Glomerular endothelial cell (primary cell): ENCODE measurements around the gene TNNT1. TPM values are rescaled to one million over a fixed set of nuclear protein-coding genes. Genes with fewer than 3 reads are reported as not detected.

ENCODE experiments used
- DNase-seq: peaks from one replicate; pipeline ENCODE4 v3.0.0-alpha.2; 2011; ENCODE audit warnings: low read depth, low spot score; ENCODE audit errors: extremely low read depth
- total RNA-seq: library from RNA; depleted of rRNA; stranded (reverse); fragments of >200 nt; gene quantifications from 2 replicates; pipeline ENCODE4 v1.2.3, GENCODE V29; 2015

TNNT1 gene
- total RNA-seq, 1 donor from 2014 or later = not detected

DNA sequence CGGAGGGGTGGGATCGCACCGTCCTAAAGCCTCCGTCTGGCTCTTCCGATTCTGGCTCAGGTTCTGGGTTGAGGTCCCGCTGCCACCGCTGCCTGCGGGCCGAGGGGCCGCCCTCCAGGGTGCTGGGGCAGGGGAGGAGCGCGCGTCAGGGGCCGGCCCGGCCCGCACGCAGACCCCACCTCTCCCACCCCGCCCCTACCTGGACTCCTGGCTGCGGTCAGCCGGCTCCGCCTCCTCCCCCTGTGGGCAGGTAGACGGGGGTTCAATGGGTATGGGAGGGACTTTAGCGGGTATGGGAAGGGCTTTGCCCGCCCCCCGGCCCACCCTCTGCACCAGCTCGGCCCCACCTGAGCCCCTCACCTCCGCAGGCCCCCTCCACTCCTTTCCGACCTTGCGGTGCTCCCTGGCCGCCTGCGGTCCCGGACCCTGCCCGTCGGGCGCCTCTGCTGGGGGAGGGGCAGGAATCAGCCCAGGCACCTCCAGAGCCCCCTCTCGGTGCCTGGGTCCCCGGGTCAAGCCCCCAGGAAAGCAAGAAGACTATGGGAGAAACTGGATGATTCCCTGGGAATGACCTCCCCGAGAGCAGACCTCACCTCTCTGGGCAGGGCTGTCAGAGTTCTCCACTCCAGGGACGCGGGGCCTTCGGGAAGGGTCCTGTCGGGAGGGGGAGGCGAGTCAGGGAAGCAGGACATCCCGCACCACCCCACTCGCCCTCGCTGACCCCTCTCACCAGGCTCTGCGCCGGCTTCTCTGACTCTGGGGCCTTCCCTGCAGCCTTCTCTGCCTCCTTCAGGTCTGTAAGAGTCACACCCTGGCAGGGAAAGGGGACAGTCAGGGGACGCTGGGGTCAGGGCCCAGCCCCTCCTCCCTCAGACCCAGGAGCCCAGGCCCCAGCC lies 56.3 kb downstream of the TNNT1 start:
- DNase-seq = no peak

- no peak for DNase-seq
Observed at GRCh38 chr19:55091955-55092354, 57.1 kb downstream of the TNNT1 start.

- no peak for DNase-seq
Observed at GRCh38 chr19:55091126-55091910, 57.7 kb downstream of the TNNT1 start.

DNA sequence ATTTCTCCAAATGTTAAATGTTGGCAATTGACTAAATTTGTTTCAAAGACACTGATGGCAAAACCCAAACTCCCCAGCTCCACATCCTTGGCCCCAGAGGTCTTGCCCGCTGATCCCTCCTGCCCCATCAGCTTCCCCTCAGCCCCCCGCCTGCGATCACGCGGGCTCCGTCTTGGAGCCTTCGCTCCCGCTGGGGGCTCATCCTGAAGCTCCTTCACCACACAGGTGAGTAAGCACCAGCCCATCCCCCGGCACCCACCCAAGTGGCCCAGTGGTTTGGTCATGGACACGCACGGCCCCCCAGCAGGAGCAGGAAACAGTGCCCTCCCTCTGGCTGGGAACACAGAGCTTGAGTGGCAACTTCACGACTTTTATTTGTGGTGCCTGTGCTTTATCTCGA lies 58.4 kb downstream of the TNNT1 start:
- DNase-seq = no peak

GRCh38 chr19:55089342-55089944 lies 59.6 kb downstream of the TNNT1 start:
- DNase-seq = no peak

DNA sequence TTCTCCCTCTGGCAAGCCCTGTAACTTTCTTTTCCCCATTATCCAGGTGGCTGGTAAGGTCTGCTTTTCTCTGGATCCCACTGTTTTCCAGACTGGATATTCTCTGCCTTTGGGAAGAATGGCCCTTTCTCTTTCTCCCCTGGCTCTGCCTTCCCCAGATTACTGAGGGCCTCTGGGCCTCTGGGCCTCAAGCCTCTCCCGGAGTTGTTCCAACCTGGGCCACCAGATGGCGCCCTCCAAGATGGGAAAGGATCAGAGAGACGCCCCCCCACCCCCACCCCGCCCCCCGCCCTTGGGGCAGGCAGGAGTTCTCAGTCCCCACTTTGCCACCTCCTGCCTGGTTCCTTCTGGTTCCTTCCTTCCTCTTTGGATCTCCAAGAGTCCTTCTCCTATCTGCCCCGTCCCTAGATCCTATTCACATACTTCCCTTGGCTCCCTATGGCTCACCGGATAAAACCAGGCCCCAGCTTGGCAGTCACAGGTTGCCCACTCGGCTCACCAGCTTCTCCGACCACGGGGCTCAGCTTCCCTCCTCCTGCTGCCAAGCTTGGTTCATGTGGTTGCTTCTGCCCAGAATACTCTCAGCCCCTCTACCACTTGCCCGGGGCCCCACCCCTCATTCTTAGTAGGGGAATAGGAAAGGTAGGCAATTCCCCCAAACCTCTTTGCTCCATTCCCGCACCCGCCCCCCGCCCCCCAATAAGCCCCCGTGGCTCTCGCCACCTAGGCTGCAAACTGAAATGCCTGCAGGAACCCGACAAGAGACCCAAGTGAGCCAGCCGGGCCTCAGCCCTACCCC lies 60.3 kb downstream of the TNNT1 start:
- DNase-seq = no peak

- DNase-seq = no peak
Observed at GRCh38 chr19:55088021-55088451, 61.0 kb downstream of the TNNT1 start.

- no peak for DNase-seq
Observed at GRCh38 chr19:55087542-55087901, 61.5 kb downstream of the TNNT1 start.

DNA sequence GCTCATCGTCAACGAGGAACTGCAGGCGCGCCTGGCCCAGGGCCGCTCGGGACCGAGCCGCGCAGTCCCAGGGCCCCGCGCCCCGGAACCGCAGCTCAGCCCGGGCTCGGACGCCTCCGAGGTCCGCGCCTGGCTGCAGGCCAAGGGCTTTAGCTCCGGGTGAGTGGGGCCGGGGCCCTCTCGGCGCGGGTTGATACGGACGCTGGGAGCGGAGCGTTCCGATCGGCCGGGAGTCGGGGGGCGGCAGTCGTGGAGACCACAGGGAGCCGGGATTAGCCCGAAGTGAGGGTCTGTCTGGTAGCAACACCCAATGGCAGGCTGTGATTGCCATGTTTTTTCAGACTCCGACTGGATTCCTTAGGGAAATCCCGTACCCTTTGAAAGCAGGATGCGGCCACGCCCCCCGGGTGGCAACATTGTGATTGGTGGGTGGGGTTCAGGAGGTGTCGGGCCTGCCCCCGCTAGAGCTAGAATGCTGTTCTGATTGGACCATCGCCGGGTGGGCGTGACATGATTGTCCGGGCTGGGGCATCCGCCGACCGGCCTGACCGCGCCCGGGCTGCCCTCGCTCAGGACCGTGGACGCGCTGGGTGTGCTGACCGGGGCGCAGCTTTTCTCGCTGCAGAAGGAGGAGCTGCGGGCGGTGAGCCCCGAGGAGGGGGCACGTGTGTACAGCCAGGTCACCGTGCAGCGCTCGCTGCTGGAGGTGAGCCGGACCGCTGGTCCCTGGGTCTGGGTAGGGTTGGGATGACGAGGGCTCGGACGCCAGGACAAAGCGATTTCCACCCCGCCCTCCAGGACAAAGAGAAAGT lies 62.1 kb downstream of the TNNT1 start:
- peak; percentile 79 for DNase-seq

DNA sequence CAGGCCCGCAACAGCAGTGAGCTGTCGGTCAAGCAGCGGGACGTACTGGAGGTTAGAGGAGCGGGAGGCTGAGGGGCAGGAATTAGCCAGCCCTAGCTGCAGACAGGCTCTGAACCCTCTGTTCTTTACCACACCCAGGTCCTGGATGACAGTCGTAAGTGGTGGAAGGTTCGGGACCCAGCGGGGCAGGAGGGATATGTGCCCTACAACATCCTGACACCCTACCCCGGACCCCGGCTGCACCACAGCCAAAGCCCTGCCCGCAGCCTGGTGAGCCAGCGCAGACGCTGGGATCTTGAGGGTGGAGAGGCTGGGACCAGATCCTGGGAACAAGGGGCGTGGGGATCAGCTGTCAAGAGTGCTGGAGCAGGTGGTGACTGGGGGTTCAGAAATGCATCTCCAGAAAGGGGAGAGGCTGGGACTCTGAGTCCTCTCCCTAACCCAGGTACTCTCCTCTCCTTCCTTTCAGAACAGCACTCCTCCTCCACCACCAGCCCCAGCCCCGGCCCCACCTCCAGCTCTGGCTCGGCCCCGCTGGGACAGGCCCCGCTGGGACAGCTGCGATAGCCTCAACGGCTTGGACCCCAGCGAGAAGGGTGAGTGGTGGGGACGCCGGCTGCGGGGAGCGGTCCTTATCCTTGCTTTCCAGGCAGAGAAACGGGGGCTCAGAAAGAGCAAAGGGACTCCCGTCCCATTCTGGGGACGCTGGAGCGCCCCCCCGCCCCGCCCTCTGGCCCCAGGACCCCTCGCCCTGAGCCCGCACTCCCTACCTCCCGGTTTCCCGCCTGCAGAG lies 62.9 kb downstream of the TNNT1 start:
- DNase-seq = no peak

- no peak for DNase-seq
Observed at GRCh38 chr19:55084416-55084815, 64.6 kb downstream of the TNNT1 start.

GRCh38 chr19:55083004-55083850 lies 65.8 kb downstream of the TNNT1 start:
- DNase-seq = no peak

Other genes with a start within 250 kb of the TNNT1 start
- not detected in 2 replicates for gene NCR1, start 243.1 kb downstream of the TNNT1 start, total RNA-seq
- gene NLRP7, start 201.7 kb downstream of the TNNT1 start, total RNA-seq = not detected in 2 replicates
- 12.3 and 15.1 TPM in 2 replicates for gene NLRP2, start 182.8 kb downstream of the TNNT1 start, total RNA-seq
- gene GP6, start 110.9 kb downstream of the TNNT1 start, total RNA-seq = not detected in 2 replicates
- 7.5 and 13.1 TPM in 2 replicates for gene RDH13, start 86.1 kb downstream of the TNNT1 start, total RNA-seq
- 10.6 and 20.4 TPM in 2 replicates for gene EPS8L1, start 73.3 kb downstream of the TNNT1 start, total RNA-seq
- gene PPP1R12C, start 31.6 kb downstream of the TNNT1 start, total RNA-seq = 108 and 137 TPM in 2 replicates
- gene TNNI3, start 8.5 kb upstream of the TNNT1 start, total RNA-seq = not detected in 2 replicates
- gene DNAAF3, start 17.4 kb upstream of the TNNT1 start, total RNA-seq = 1.6 and 1.7 TPM in 2 replicates
- gene SYT5, start 31.1 kb upstream of the TNNT1 start, total RNA-seq = 0.06 and 0.92 TPM in 2 replicates
- 0.29 and 1.8 TPM in 2 replicates for gene PTPRH, start 60.3 kb upstream of the TNNT1 start, total RNA-seq
- 1.5 and 2.8 TPM in 2 replicates for gene TMEM86B, start 79.6 kb upstream of the TNNT1 start, total RNA-seq
- gene PPP6R1, start 109.8 kb upstream of the TNNT1 start, total RNA-seq = 49.6 and 66.3 TPM in 2 replicates
- 30.5 and 36.0 TPM in 2 replicates for gene HSPBP1, start 130.9 kb upstream of the TNNT1 start, total RNA-seq
- 1.2 and 3.0 TPM in 2 replicates for gene BRSK1, start 134.8 kb upstream of the TNNT1 start, total RNA-seq
- not detected in 2 replicates for gene TMEM150B, start 176.1 kb upstream of the TNNT1 start, total RNA-seq
- gene KMT5C, start 190.7 kb upstream of the TNNT1 start, total RNA-seq = 8.0 and 12.8 TPM in 2 replicates
- not detected in 2 replicates for gene COX6B2, start 205.5 kb upstream of the TNNT1 start, total RNA-seq
- gene GARIN5B, start 214.1 kb upstream of the TNNT1 start, total RNA-seq = not detected in 2 replicates
- gene IL11, start 221.3 kb upstream of the TNNT1 start, total RNA-seq = 3.1 and 6.8 TPM in 2 replicates
- not detected in 2 replicates for gene TMEM190, start 227.6 kb upstream of the TNNT1 start, total RNA-seq
- 0.58 and 1.3 TPM in 2 replicates for gene TMEM238, start 235.1 kb upstream of the TNNT1 start, total RNA-seq
- gene RPL28, start 236.7 kb upstream of the TNNT1 start, total RNA-seq = 597 and 618 TPM in 2 replicates